Endothelial cell of umbilical vein (primary cell): ENCODE measurements around the gene EFHD2.

Experiments used
- EZH2 ChIP-seq: IDR thresholded peaks from 2 replicates; pipeline ENCODE4 v1.6.1; 2012; ENCODE audit warnings: borderline replicate concordance, low read depth, mild to moderate bottlenecking, moderate library complexity, low read length, inconsistent platforms; ENCODE audit not compliant: severe bottlenecking
- POLR2AphosphoS5 ChIP-seq: IDR thresholded peaks from 2 replicates; pipeline ENCODE4 v1.6.1; 2012; ENCODE audit warnings: low read depth, mild to moderate bottlenecking, control low read depth, low read length, moderate library complexity; ENCODE audit not compliant: insufficient read depth
- TF ChIP-seq, protein P1 (sequence below), 2 donors: IDR thresholded peaks; 1 replicate in 1 of 2; 2 replicates in 1 of 2; pipeline ENCODE4 v1.5.1; 2011; ENCODE audit warnings: low read length in 2 of 2, mild to moderate bottlenecking in 2 of 2, moderate library complexity in 2 of 2, control low read depth in 1 of 2, inconsistent platforms in 1 of 2, low read depth in 1 of 2; ENCODE audit not compliant: insufficient read depth in 1 of 2; ENCODE audit errors: extremely low read depth in 1 of 2

DNA sequence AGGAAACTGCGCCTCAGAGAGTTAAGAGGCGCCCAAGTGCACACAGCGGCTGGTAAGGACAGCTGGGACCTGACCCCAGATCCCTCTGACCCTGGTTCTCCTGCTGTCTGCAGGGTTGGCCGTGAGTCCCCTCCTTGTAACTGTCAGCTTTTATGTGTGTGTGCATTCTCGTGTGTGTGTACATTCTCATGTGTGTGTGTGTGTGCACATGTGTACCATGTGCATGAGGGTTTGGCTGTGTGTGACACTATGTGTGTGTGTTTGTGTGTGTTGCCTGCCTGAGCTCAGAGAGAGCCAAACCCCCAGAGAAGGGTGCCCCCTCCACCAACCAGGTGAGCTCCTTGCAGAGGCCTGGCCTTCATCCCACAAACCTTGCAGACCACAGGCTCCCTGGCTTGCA lies 25.9 kb upstream of the EFHD2 start:
- TF ChIP-seq POLR2AphosphoS5: no peak
- no peak for TF ChIP-seq EZH2
- TF ChIP-seq, protein P1, sequence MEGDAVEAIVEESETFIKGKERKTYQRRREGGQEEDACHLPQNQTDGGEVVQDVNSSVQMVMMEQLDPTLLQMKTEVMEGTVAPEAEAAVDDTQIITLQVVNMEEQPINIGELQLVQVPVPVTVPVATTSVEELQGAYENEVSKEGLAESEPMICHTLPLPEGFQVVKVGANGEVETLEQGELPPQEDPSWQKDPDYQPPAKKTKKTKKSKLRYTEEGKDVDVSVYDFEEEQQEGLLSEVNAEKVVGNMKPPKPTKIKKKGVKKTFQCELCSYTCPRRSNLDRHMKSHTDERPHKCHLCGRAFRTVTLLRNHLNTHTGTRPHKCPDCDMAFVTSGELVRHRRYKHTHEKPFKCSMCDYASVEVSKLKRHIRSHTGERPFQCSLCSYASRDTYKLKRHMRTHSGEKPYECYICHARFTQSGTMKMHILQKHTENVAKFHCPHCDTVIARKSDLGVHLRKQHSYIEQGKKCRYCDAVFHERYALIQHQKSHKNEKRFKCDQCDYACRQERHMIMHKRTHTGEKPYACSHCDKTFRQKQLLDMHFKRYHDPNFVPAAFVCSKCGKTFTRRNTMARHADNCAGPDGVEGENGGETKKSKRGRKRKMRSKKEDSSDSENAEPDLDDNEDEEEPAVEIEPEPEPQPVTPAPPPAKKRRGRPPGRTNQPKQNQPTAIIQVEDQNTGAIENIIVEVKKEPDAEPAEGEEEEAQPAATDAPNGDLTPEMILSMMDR (IDR thresholded peaks at IDR 0.05; ENCODE audit: extremely low read depth in 1 of 2, insufficient read depth in 1 of 2, low read depth in 1 of 2, low read length in 2 of 2): no peak
